ENCODE measurements around the gene GPHB5.

The GPHB5 gene

GRCh38 chr14:63328787-63329737 lies 10.3 kb upstream of the GPHB5 start:
- Histone ChIP-seq H3K4me1 (ENCODE audit: low read length) (no peaks in the 10 kb centered on the region), H3K36me3 (replicated peaks; ENCODE audit: insufficient read depth, low read length) (no peaks in the 10 kb centered on the region), H3K27me3 (replicated peaks; ENCODE audit: insufficient read depth, low read length) (no peaks in the 10 kb centered on the region), H3K9me3 (replicated peaks; ENCODE audit: insufficient read depth, low read length) (no peaks in the 10 kb centered on the region), H3K4me3 (ENCODE audit: low read length) (no peak overlapping the region), H3K9ac (ENCODE audit: low read length) (no peak overlapping the region), H3K4me2 (ENCODE audit: low read depth, low read length) (no peak overlapping the region), H3K79me2 (ENCODE audit: low read length) (no peaks in the 10 kb centered on the region), H3F3A (ENCODE audit: insufficient read depth, low read length) (no peaks in the 10 kb centered on the region), H3K9me2 (replicated peaks; ENCODE audit: insufficient read depth, low read length) (no peaks in the 10 kb centered on the region), H2AFZ (ENCODE audit: low read length) (no peak overlapping the region), H3K27ac (ENCODE audit: low read length) (no peak overlapping the region), H4K20me1 (ENCODE audit: insufficient read depth, low read length) (no peaks in the 10 kb centered on the region)
- DNase-seq = no peak
- no peak for TF ChIP-seq EZH2 (optimal IDR thresholded peaks at IDR 0.05; ENCODE audit: low read depth, low read length)
- no peak for TF ChIP-seq EZH2phosphoT487 (IDR thresholded peaks at IDR 0.05; ENCODE audit: low read length)
- TF ChIP-seq, protein P1, sequence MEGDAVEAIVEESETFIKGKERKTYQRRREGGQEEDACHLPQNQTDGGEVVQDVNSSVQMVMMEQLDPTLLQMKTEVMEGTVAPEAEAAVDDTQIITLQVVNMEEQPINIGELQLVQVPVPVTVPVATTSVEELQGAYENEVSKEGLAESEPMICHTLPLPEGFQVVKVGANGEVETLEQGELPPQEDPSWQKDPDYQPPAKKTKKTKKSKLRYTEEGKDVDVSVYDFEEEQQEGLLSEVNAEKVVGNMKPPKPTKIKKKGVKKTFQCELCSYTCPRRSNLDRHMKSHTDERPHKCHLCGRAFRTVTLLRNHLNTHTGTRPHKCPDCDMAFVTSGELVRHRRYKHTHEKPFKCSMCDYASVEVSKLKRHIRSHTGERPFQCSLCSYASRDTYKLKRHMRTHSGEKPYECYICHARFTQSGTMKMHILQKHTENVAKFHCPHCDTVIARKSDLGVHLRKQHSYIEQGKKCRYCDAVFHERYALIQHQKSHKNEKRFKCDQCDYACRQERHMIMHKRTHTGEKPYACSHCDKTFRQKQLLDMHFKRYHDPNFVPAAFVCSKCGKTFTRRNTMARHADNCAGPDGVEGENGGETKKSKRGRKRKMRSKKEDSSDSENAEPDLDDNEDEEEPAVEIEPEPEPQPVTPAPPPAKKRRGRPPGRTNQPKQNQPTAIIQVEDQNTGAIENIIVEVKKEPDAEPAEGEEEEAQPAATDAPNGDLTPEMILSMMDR (IDR thresholded peaks at IDR 0.05; ENCODE audit: low read length) = no peak

DNA sequence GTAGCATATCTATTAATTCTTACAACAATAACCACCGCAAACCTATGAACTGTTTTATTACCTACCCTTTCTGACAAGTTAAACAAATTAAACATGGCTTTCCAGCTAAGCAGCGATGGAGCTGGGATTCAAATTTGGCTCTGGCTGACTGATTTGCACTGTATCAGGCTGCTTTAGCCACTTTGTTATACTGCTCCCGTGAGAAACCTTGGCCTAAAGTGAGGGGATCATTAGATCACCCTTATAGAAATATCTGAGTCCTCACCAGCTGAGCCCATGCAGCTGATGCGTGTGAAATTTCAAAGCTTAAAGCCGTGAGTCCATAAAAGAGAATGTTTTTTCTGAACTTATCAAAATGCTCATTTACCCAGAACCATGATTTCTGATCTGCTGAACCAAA lies 8.1 kb upstream of the GPHB5 start:
- Histone ChIP-seq H3K4me1 (ENCODE audit: low read length) (no peaks in the 10 kb centered on the region), H3K9me2 (replicated peaks; ENCODE audit: insufficient read depth, low read length) (no peaks in the 10 kb centered on the region), H4K20me1 (ENCODE audit: insufficient read depth, low read length) (no peaks in the 10 kb centered on the region), H3K9me3 (replicated peaks; ENCODE audit: insufficient read depth, low read length) (no peaks in the 10 kb centered on the region), H3K4me3 (ENCODE audit: low read length) (no peak overlapping the region), H3K36me3 (replicated peaks; ENCODE audit: insufficient read depth, low read length) (no peaks in the 10 kb centered on the region), H2AFZ (ENCODE audit: low read length) (no peak overlapping the region), H3K9ac (ENCODE audit: low read length) (no peak overlapping the region), H3K27me3 (replicated peaks; ENCODE audit: insufficient read depth, low read length) (no peaks in the 10 kb centered on the region), H3F3A (ENCODE audit: insufficient read depth, low read length) (no peaks in the 10 kb centered on the region), H3K27ac (ENCODE audit: low read length) (no peak overlapping the region), H3K4me2 (ENCODE audit: low read depth, low read length) (no peak overlapping the region), H3K79me2 (ENCODE audit: low read length) (no peaks in the 10 kb centered on the region)
- DNase-seq = no peak
- TF ChIP-seq EZH2phosphoT487 (IDR thresholded peaks at IDR 0.05; ENCODE audit: low read length) = no peak
- no peak for TF ChIP-seq EZH2 (optimal IDR thresholded peaks at IDR 0.05; ENCODE audit: low read depth, low read length)
- TF ChIP-seq, protein P1 (IDR thresholded peaks at IDR 0.05; ENCODE audit: low read length) = no peak

DNA sequence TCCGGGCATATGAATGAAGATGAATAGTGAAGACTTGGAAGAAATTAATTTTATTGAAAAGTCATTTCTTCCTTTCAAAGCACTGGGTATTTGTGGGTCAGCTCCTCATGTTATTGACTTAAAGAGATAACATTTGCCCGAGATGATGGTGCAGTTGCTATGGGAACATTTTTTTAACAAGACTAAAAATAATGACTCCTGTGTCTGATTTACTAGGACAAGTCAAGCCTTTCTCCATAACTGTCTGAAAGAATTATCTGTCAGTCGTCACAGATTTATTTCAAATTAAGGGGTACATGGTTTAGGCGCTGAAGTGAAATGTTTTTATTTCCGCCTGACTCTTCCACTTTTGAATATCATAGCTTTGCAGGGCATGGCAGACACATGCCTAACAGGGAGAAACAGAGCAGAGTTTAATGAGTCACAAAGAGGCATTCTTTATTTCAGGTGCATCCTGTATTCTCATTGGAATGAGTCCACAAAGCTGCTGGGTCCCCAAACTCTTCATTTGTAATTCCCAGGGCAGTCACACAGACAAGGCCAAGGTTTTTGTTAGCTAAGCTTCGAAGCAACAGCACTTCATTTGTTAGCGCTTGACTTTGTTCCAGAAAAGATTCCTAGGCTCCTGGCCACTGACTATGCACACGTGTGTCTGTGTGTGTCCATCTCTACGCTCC lies 4.3 kb upstream of the GPHB5 start:
- Histone ChIP-seq H3K9me2 (replicated peaks; ENCODE audit: insufficient read depth, low read length) (no peaks in the 10 kb centered on the region), H3K9me3 (replicated peaks; ENCODE audit: insufficient read depth, low read length) (no peaks in the 10 kb centered on the region), H3K27ac (ENCODE audit: low read length) (no peak overlapping the region), H3F3A (ENCODE audit: insufficient read depth, low read length) (no peaks in the 10 kb centered on the region), H3K27me3 (replicated peaks; ENCODE audit: insufficient read depth, low read length) (no peaks in the 10 kb centered on the region), H3K4me2 (ENCODE audit: low read depth, low read length) (no peak overlapping the region), H3K79me2 (ENCODE audit: low read length) (no peaks in the 10 kb centered on the region), H3K4me3 (ENCODE audit: low read length) (no peak overlapping the region), H2AFZ (ENCODE audit: low read length) (no peak overlapping the region), H4K20me1 (ENCODE audit: insufficient read depth, low read length) (no peaks in the 10 kb centered on the region), H3K36me3 (replicated peaks; ENCODE audit: insufficient read depth, low read length) (no peaks in the 10 kb centered on the region), H3K9ac (ENCODE audit: low read length) (no peak overlapping the region), H3K4me1 (ENCODE audit: low read length) (no peaks in the 10 kb centered on the region)
- no peak for DNase-seq
- TF ChIP-seq, protein P1 (IDR thresholded peaks at IDR 0.05; ENCODE audit: low read length) = no peak
- TF ChIP-seq EZH2phosphoT487 (IDR thresholded peaks at IDR 0.05; ENCODE audit: low read length) = no peak
- no peak for TF ChIP-seq EZH2 (optimal IDR thresholded peaks at IDR 0.05; ENCODE audit: low read depth, low read length)
